HTR-8/SVneo (cell line): ENCODE results near the gene TSHZ2.
A peak's percentile ranks its signal among the peaks of the same experiment; 100 is the strongest.

ENCODE experiments used
- DNase-seq: peaks from one replicate; pipeline ENCODE4 v3.0.0; 2011; ENCODE audit warnings: low spot score, mixed read lengths; ENCODE audit not compliant: insufficient read length
- FAIRE-seq: peaks from 2 replicates; lab custom pipeline; 2011; peaks lifted over from hg19 to GRCh38; lab: Jason Lieb, UNC

TSHZ2 gene

DNA sequence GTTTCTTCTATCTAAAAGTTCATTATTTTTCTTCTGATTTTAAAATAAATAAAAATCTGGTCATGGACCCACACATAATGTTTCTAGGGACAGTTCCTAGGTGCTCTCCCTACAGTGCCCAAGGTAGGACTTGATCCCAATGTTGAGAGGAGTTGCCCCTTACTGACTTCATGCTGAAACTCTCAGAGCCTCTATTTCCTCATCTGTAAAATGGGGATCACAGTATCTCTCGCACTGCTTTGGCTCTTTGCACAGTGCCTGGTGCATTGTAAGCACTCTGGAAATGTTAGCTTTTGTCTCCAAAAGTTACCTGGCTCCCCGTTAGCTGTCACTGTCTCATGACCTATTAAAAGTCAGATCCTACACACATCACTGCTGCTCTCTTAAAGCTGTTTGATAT lies 205.5 kb downstream of the TSHZ2 start:
- DNase-seq (no peak), FAIRE-seq (no peak)

DNA sequence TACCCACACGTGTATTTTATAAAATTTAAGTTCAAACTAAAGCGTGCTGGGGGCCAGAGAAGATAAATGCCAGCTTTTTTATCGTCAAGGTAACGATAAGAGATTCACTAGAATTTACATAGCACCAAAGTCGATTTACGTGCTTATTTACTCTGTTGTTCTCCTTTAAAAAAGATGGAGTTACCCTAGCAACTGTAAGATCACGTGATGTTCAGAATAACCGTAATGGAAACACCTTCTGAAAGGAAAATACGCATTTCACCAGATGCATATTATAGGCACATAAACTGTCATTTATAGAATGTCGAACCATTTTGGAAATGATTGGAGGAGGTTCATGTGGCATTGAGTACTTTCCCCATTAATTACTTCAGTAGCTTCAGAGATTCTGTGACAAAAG lies 207.6 kb downstream of the TSHZ2 start:
- peak; percentile 28 for FAIRE-seq
- DNase-seq = no peak

DNA sequence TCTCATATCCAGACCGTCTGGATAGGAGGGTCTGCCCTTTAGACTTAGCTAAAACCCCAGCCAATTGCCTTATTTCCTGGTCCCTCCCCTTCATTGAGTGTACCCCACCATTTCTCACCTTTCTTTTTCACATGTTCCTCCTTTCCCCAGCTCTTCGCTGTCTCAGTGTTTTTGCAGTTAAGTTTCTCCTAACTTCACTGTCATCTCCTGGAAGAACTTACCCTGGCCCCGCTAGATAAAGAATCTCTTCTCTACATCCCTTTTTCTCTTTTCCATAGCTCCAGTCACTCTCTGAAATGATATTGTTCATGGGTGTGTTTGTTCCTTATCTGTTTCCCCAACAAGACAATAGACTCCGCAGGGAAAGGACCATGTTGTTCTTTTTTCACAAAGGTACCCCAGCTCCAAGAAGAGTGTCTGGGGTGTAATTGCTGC lies 208.8 kb downstream of the TSHZ2 start:
- FAIRE-seq = no peak

DNA sequence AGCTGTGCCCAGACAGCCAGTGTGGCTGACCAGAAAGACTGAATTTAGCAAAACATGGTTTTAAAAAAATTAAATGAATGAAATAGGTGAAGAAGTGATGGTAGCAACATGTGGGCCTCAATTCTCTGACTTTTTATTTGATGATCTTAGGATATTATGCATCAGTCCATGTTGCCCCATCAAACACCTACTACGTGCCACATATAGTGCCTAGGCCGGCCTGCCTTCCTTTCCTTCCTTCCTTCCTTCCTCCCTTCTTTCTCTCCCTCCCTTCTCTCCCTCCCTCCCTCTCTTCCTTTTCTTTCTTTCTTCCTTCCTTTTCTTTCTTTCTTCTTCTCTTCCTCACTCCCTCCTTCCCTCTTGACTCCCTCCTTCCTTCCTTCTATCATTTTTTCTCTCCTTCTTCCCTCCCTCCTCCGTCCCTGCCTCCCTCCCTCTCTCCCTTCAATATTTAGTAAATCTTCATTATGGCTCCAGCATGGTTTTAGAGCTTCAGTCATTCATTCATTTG lies 209.8 kb downstream of the TSHZ2 start:
- DNase-seq (no peak), FAIRE-seq (no peak)

More for the DNA sequence above, 208.8 kb downstream of the TSHZ2 start:
- DNase-seq = no peak

DNA sequence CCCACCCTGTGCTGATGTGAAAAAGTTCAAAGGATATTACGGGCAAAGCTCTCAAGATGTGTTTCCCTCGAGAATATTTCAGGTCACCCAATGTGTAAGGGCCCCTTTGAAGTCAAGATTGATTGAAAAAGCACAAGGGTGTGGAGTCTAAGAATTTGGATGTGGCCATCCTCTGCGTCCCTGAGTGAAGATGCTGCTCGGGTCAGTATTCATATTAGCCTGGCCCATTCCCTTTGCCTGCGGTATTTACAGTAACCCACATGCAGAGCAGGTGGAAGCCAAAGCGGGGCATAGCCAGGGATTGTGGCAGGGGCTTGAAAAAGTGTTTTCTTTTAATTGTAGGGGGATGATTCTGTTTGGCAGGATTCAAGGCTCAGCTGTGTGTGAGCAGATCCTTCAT lies 211.0 kb downstream of the TSHZ2 start:
- FAIRE-seq = peak; percentile 83
- DNase-seq = no peak

DNA sequence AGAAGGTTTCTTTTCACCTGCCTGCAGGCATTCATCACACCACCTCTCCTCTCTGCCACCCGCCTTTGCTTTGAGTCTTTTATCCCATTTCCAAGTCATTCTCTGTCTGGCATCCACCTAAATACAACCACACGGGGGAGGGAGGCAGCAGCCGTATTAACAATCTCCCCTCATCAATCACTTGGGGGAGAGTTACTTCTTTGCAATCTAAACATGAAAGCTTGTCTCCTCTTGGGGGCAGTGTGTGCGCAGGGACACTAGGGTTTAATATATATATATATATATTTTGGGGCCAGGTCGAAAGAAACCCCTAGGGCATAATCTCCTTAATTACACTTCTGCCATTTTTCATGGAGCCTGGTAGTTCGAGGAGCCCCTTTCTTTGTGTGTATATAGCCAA lies 214.5 kb downstream of the TSHZ2 start:
- FAIRE-seq (peak; percentile 33), DNase-seq (no peak)

DNA sequence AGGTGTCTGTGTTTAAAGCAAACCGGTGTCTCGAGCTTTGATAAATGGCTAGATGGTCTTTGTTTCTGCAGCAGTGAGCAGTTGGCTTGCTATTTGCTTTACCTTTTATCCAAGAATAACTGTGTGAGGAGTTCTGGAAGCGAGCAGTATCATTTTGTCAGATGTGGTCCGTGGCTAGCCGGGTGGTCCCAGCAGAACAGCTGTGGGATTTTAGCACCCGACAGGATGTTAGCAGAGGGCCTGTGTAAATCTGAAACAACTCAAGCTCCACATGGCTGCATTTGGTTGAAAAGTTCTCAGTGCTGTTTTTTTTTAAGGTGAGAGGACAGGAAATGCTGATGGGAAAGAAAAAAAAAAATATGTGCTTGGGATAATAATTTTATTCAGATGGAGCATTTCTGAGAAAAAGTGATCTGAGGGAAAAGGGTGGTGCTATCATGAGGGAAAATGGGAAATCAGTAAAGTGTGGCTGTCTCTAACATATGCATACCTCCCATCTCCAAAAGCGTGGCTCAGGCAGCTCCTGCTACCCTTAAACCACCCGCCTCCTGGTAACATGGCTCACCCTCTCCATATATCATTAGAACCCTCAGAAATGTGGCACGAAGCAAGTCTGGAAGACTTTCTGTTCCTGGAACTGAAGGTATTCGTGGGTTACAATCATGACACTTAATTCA lies 215.4 kb downstream of the TSHZ2 start:
- no peak for FAIRE-seq
- no peak for DNase-seq

DNA sequence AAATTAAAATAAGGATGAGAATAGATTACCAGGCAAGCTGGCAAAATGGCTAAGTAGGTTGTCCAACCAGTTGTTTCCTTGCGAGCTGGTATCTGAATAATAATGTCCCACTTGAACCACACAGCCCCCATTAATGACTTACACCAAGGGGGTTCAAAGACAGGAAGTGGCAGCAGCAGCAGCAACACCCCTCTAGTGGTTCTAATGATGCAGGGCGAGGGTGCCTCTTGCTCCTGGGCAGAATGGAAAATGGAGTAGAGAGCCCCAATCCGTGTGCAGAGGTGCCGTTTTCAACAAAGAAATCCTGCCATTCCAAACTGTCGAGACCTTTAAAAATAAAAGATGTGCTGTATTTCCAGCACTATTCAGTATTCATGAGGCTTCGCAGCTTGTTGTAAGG lies 218.1 kb downstream of the TSHZ2 start:
- FAIRE-seq (no peak), DNase-seq (no peak)

DNA sequence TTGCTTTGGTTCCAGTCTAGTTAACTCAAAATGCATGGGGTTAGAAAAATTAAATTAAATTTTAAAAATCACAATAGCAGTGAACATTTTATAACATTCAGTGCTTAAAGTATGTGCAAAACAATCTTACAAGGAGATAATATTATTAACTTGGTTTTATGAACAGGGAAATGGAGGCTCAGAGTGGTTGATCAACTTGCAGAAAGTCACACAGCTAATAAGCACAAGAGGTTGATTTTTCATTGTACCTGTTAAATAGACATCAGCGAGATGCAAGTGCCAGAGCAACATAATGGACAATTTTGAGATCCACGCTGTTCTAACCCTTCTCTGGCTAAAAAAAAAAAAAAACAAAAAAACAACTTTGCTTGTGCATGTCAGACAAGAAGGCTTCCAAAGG lies 219.8 kb downstream of the TSHZ2 start:
- DNase-seq (no peak), FAIRE-seq (no peak)

DNA sequence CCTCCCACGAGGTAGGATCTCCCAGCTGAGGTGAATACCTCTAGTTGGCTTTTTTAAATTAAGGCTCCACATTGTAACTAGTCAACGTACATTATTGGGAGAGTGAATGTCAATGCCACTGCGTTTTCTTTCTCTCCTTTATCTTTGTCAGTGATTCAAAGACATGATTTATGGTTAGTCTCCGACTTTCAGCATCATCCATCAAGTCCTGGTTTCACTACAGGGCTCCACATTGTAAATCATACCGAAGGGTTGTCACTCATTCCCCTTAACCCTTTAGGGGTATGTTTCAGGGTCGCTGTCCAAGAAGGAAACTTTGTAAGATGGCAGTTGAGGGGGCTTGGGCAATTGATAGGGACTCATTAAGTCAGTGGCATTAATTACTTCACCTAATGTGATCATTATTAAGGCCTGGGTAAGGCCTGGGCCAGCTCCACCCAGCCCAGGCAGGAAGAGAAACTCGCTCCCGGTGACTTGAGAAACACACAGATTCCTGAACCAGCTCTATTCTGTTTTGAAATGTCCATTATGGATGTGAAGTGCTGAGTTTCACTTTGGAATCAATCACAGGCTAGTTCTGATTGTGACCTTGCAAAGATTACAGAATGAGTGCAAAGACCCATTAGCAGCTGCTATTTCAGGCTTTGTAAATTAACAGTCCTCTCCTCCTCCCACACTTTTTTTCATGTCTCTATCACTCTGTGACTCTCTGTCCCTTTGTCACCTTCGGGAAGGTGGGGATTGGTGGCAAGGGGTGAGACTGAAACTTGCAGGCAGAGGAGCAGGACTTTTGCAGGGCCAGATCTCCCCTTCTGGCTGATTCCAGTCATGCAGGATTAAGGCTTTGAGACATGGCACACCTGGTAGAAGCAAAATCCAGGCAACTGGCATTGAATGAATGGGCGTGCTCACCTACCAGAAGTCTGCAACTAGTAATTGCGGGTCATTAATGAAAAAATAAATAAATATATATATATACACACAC lies 222.4 kb downstream of the TSHZ2 start:
- FAIRE-seq (peak; percentile 59), DNase-seq (no peak)

DNA sequence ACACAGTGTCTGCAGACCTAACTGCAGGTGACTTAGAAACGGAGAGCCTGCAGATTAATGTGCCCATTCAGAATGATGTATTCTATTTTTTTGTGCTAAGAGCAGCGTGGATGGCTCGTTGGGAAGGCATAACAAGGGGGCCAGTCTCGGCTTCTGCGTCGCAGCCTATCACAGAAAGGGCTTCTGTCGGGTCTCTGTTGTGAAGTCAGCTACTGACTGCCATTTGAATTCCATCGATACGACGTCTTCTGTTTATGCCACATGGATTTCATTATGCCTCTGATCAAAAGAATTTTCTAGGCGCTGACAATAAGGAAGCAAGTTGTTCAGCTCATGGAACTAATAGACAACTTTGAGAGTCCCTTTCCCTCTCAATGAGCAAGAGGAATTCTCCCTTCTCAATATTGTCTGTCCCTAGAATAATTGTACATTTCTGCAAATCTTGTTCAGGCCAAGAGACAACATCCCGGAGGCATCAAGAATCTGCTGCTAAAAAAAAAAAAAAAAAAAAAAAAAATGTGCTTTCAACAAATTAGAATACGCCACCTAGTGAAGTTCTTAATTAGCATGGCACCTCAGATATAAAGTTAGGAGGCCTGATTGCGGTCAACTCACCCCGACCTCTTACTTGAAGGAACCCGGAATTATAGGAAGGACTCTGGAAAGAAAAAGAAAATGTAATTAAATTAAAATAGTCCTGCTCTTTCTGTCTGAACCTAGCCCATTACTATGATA lies 223.9 kb downstream of the TSHZ2 start:
- FAIRE-seq (no peak), DNase-seq (no peak)

DNA sequence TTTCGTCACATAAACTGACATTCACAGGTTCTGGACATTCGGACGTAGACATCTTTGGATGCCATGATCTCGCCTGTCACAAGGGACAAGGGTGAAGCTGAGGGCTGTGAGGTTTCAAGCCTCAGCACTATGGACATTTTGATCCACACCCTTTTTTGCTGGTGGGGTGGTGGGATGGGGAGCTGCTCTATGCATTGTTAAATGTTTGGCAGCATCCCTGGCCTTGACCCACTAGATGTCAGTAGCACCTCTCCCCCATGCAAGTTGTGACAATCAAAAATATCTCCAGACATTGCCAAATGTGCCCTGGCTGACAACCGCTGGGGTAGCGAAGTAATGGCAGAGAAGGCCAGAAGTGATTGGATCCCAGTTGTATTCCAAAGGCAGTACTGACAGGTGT lies 229.4 kb downstream of the TSHZ2 start:
- DNase-seq (no peak), FAIRE-seq (no peak)

DNA sequence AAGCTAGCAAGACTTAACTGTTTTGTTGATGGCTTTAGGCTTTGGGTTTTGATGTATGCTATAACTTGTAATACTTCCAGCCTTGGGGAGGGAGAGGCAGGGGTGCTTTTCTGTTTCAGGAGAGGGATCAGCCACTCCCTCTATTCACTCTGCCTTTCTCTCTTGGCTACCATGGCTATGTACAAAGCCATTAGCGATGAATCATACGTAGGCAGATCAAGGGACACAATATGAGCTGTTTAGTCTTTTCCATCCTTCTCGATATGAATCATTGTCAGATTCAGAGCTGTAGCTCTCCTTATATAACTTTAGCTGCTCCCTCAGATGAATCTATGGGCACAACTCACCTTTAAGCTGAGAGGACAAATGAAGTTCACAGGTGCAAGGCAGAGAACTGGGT lies 230.6 kb downstream of the TSHZ2 start:
- FAIRE-seq = peak; percentile 57
- DNase-seq = no peak

DNA sequence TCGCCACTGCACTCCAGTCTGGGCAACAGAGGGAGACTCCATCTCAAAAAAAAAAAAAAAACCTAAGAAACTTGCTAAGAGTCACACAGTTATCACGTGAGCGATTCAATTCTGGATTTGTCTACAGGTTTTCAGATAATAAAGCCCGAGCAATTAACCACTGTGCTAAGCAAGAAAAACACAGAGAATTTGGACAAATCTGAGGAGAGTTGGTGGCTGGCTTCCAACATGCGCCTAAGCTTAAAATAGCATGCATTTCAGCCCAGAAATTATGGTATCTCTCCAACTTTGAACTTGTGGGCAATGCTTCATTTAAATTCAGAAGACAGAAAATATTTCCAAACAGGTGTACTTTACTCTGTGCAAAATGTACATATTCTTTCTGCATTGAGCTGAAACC lies 232.9 kb downstream of the TSHZ2 start:
- no peak for FAIRE-seq
- no peak for DNase-seq

DNA sequence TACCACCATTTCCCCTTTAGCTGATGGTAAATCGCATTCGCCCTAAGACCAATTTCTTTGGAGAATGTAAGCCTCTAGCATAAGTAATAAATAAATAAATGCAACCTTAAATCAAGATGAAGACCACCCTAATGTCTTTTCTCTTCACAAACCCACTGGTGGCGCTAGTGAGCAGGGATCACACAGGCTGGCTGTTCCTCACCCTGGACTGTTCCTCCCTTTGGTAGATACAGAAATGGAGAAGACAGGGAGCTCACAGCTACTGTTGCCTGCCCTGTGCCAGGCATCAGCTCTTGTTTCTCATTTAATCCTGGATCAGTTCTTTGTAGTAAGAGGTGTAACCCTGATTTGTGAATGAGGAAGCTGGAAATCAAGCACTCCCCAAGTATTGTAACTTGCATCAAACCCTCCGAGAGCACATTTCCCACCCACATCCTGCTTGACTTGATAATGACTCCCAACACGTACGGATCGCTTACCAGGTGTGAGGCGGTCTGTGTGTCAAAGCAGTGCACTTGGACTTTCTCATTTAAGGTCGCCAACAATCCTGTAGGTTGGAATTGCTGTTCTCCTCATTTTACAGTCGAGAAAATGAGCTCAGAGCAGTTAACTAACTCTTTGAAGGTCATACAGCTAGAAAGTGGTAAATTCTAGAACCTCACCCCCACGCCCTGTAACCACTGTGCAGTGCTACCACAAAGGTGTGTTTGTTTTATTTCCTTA lies 236.1 kb downstream of the TSHZ2 start:
- FAIRE-seq = no peak
- DNase-seq = no peak

DNA sequence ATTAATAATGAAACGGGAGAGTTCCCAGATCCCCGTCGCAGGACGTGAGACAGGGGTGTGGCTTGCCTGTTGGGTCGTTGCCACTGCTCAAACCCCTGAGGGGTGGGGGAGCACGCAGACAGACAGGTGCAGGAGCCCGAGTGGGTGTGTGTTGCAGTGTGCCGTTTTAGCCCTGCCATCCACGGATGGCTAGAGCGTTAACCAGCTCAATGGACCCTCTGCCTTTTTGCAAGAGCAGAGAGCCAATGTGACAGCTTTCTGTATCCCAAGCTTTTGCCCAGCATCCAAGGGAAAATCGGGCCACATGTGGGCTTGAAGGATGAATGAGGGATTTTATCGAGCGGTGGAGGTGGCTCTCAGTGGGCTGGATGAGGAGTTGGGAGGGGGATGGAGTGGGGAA lies 237.9 kb downstream of the TSHZ2 start:
- DNase-seq (no peak), FAIRE-seq (peak; percentile 54)

DNA sequence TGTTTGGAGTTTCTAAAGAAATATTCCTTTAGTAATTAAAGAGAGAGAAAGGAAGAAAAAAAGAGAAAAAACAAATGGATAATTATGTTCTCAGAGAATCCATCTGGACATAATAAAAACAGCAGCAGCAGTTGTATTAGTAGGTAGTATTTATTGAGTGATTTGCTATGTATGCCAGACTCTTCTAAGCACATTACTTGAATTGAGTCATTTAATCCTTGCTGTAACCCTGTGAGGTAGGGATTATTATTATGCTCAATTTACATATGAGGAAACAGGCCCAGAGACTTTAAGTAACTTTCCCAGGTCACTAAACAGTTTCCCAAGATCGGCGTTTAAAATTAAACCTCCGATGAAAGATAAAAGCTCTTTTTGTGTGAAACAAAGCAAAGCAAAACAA lies 238.8 kb downstream of the TSHZ2 start:
- no peak for DNase-seq
- no peak for FAIRE-seq

DNA sequence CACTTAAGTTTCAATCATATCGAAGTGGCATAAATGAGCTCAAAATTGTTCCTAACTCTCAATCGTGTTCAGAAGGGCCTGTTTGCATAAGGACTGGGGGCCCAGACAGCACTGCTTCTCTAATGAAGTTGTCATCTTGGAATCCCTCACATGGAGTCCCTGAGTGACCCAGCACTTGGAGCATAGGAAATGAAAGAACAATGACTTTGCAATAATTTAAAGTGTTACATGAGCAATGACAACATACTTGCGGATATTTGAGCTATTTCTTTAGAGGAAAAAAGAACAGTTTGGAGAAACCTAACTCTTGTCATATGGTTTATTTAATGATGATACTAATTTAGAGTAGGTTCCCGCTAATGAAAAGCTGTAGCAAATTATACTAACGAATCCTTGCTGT lies 239.9 kb downstream of the TSHZ2 start:
- no peak for FAIRE-seq
- DNase-seq = no peak

DNA sequence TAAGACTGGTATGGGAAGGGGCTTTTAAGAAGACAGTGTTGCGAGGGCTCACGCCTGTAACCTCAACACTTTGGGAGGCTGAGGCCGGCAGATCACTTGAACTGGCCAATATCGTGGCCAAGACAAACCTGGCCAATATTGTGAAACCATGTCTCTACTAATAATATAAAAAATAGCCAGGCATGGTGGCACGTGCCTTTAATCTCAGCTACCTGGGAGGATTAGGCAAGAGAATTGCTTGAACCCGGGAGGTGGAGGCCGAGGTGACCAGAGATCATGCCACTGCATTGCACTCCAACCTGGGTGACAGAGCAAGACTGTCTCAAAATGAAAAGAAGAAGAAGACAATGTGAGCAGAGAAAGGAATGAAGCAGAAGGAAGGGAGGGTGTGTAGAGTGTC lies 242.2 kb downstream of the TSHZ2 start:
- DNase-seq (no peak), FAIRE-seq (no peak)

DNA sequence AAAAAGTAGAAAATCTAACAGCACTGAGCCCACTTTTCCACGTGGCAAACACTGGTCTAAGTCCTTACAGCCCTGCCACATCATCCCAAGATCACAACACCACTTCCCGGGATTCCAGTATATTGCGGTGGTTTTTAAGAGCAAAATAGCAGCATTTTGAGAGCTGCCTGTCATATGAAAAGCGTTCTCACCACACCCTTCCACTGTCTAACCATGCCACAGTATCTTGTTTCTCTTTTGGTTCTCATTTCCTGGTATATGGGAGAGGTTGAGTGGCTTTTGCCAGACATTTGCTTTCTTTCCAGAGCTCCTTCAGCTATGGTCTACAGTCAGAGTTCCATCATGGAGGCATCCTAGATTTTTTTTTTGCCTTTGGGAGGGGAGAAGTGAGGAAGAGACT lies 243.0 kb downstream of the TSHZ2 start:
- DNase-seq (no peak), FAIRE-seq (no peak)
